Ishikawa (cell line): ENCODE data around the gene MPV17L.

ENCODE experiments used
- CEBPB ChIP-seq: IDR thresholded peaks from 2 replicates; pipeline ENCODE4 v1.6.1; 2012
- CREB1 ChIP-seq: IDR thresholded peaks from 2 replicates; pipeline ENCODE4 v1.6.1; 2012; ENCODE audit warnings: low read depth
- EGR1 ChIP-seq: IDR thresholded peaks from 2 replicates; pipeline ENCODE4 v1.6.1; 2012
- EP300 ChIP-seq: IDR thresholded peaks from 2 replicates; pipeline ENCODE4 v1.6.1; 2012; ENCODE audit warnings: borderline replicate concordance
- FOXM1 ChIP-seq: IDR thresholded peaks from 2 replicates; pipeline ENCODE4 v1.6.1; 2012; ENCODE audit warnings: low read depth, borderline replicate concordance
- MAX ChIP-seq: IDR thresholded peaks from 2 replicates; pipeline ENCODE4 v1.6.1; 2012
- NFIC ChIP-seq: IDR thresholded peaks from 2 replicates; pipeline ENCODE4 v1.6.1; 2012
- RAD21 ChIP-seq: IDR thresholded peaks from 2 replicates; pipeline ENCODE4 v1.6.1; 2012; ENCODE audit warnings: low read depth
- REST ChIP-seq: IDR thresholded peaks from 2 replicates; pipeline ENCODE4 v1.6.1; 2012; ENCODE audit warnings: low read depth, mild to moderate bottlenecking
- TAF1 ChIP-seq: IDR thresholded peaks from 2 replicates; pipeline ENCODE4 v1.6.1; 2012; ENCODE audit warnings: low read depth, mild to moderate bottlenecking
- TCF12 ChIP-seq: IDR thresholded peaks from 2 replicates; pipeline ENCODE4 v1.6.1; 2012; ENCODE audit warnings: low read depth
- TEAD4 ChIP-seq: IDR thresholded peaks from 2 replicates; pipeline ENCODE4 v1.6.1; 2012
- USF1 ChIP-seq: IDR thresholded peaks from 2 replicates; pipeline ENCODE4 v1.6.1; 2012
- YY1 ChIP-seq: IDR thresholded peaks from 2 replicates; pipeline ENCODE4 v1.6.1; 2012; ENCODE audit warnings: low read depth
- ZBTB7A ChIP-seq: IDR thresholded peaks from 2 replicates; pipeline ENCODE4 v1.6.1; 2012; ENCODE audit warnings: low read depth

Gene MPV17L

GRCh38 chr16:15401972-15402371 lies 6.4 kb downstream of the MPV17L start:
- TF ChIP-seq CREB1 (no peak), TEAD4 (no peak), EGR1 (no peak), REST (no peak), RAD21 (no peak)

GRCh38 chr16:15403392-15403995 lies 7.9 kb downstream of the MPV17L start:
- TF ChIP-seq FOXM1 (no peak), TCF12 (no peak), EGR1 (no peak), TAF1 (no peak), CREB1 (no peak), YY1 (no peak), RAD21 (no peak), MAX (no peak), USF1 (no peak), EP300 (no peak), NFIC (no peak), ZBTB7A (no peak), TEAD4 (no peak), CEBPB (no peak), REST (no peak)

GRCh38 chr16:15404792-15405191 lies 9.2 kb downstream of the MPV17L start:
- TF ChIP-seq ZBTB7A (no peak), USF1 (no peak), NFIC (no peak), CEBPB (no peak), EP300 (no peak), YY1 (no peak), TEAD4 (no peak), RAD21 (no peak), MAX (no peak), REST (no peak)

GRCh38 chr16:15415511-15415985 lies 20.0 kb downstream of the MPV17L start:
- no peak for TF ChIP-seq CREB1
- no peak for TF ChIP-seq CEBPB
- TF ChIP-seq RAD21, result no peak
- TF ChIP-seq EP300, result no peak
- no peak for TF ChIP-seq TAF1
- TF ChIP-seq ZBTB7A, result no peak
- no peak for TF ChIP-seq FOXM1
- no peak for TF ChIP-seq NFIC
- TF ChIP-seq MAX, result no peak
- no peak for TF ChIP-seq TCF12
- no peak for TF ChIP-seq REST
- no peak for TF ChIP-seq EGR1
- no peak for TF ChIP-seq TEAD4
